Astrocyte of the spinal cord (primary cell): ENCODE results near the gene PPP3CA.

ENCODE experiments used
- DNase-seq: peaks from one replicate; pipeline ENCODE4 v3.0.0; 2011; ENCODE audit warnings: low read depth, low spot score
- H3K4me3 ChIP-seq: 2 replicates; pipeline ENCODE4 v1.5.1; 2011; ENCODE audit warnings: low read depth, mild to moderate bottlenecking, low read length, moderate library complexity
- CTCF ChIP-seq: IDR thresholded peaks from 2 replicates; pipeline ENCODE4 v1.5.1; 2012; ENCODE audit warnings: low read depth, mild to moderate bottlenecking, low read length, inconsistent platforms
- in situ Hi-C: cut with HindIII; loops from 2 replicates; pipeline ENCODE4 v1.10.0; 2017; ENCODE audit warnings: low sequenced_read_pairs

The PPP3CA gene

GRCh38 chr4:101071241-101071640, 276.1 kb downstream of the PPP3CA start:
- DNase-seq, result no peak
- no peak for TF ChIP-seq CTCF
- in situ Hi-C loops, result no loop called here
- no peak overlapping the region for H3K4me3 ChIP-seq

DNA sequence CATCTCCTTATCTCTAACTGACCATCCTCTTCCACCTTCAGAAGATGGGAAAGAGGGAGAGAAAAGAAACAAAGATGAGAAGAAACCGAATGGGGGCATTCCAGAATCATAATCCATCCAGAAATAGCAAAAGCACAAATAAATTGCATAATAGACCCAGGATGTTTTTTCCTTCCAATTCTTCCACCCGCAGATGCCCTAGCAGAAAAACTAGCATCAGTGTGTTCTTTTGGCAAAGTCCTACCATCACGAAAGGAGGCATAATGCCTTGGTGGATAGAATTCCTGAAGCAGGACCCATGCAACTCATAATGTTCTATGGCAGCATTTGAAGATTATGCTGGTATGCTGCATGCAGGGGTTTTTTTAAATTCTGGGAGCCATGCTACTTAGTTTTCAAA, 279.2 kb downstream of the PPP3CA start:
- no peak overlapping the region for H3K4me3 ChIP-seq
- in situ Hi-C loops, result no loop called here
- DNase-seq, result no peak
- TF ChIP-seq CTCF, result no peak

DNA sequence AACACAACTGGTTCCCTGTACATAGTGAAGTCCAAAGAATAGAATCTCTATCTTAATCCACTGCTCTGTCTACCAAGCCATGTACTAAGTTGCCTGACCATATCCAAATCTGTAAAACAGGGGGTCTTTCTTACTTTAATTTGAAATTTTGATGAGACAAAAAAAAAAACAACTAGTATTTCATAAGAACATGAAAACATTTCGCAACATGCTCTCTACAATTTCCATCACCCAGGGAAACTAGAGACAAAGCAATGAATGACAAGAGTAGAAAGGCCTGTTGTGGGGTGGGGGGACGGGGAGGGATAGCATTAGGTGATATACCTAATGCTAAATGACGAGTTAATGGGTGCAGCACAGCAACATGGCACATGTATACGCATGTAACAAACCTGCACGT, 279.9 kb downstream of the PPP3CA start:
- no peak overlapping the region for H3K4me3 ChIP-seq
- TF ChIP-seq CTCF, result no peak
- in situ Hi-C loops, result no loop called here
- DNase-seq, result no peak

GRCh38 chr4:101066626-101067170, 280.6 kb downstream of the PPP3CA start:
- TF ChIP-seq CTCF, result no peak
- in situ Hi-C loops, result no loop called here
- DNase-seq, result no peak
- H3K4me3 ChIP-seq, result no peak overlapping the region

DNA sequence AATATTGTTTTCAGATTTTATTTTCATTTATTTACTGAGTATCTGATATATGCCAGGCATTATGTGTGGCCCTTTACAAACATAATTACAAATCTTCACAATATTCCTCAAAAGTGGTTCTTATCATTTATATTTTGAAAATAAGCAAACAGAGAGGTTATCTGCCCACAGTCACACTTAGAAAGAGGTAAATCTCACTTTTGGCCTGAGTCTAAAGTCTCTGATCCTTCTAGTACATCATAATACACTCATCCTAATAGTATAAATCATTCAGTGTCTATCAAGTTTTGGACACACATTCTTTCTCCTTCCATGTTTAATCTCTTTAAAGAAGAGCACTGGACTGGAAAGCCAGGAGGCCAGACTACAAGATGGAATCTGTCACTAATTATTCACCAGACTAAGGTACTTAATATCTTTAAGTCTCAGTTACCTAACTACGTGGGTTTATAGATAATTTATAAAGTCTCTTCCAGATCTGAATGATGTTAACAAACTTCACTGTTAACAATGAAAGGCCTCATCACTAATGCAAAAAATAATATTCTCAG, 281.3 kb downstream of the PPP3CA start:
- H3K4me3 ChIP-seq, result no peak overlapping the region
- in situ Hi-C loops, result no loop called here
- TF ChIP-seq CTCF, result no peak
- no peak for DNase-seq

GRCh38 chr4:101065346-101065745, 282.0 kb downstream of the PPP3CA start:
- no peak for DNase-seq
- TF ChIP-seq CTCF, result no peak
- H3K4me3 ChIP-seq, result no peak overlapping the region
- in situ Hi-C loops, result no loop called here
